Measurements from ENCODE around the gene FA2H.

The FA2H gene

DNA sequence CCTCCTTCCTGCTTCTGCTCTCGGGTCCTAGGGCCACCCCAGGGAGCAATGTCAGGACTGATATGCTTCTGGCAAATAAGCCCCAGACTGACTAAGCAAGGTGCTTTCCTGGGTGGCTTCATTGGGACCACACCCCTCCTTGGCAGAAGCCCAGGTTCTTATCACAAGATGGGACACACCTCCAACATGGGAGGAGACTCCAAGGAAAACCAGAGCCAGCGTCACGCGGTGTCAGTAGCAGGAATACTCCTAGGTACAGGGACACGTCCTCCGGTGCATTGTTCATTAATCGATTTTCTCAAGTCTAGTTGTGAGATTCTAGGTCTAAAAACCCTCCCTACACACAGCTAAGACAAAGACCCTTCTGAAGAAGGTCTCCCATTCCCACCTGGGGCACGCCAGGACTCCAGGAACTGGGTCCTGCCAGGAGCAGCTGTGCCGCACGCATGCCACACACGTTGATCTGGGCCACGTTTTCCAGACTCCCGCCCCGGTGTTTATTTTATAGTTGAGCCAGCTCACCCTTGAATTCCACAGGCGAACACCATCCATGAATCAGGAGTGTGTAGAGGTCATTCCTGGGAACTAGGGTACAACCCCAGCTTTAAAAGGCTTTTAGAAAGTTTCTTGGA is 30.8 kb downstream of the FA2H start:
- DNase-seq, result peak; percentile 39

DNA sequence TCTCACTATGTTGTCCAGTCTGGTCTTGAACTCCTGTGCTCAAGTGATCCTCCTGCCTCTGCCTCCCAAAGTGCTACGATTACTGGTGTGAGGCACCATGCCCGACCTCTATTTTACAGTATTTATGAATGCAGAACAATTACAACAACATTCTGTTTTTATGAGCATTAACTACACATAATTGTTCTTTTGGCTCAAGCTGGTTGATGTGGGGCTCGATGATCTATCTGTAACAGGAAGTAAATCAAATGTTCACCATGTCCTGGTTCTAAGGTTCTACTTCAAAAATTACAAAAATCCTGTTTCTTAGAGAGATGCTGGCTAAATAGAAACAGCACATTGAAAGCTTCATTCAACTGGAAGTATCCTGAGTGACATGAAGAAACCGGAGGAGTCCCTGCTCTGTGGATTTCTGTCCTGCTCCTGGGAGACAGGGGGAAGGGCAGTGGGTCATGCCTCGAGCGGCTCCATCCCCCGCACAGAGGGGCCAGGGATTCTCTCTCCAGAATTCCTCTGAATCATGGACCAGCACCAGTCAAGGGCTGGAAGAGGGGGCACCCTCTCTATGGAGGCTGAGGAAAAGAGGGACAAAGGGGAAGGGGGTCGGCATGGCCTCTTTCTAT is 31.5 kb downstream of the FA2H start:
- DNase-seq, result no peak

DNA sequence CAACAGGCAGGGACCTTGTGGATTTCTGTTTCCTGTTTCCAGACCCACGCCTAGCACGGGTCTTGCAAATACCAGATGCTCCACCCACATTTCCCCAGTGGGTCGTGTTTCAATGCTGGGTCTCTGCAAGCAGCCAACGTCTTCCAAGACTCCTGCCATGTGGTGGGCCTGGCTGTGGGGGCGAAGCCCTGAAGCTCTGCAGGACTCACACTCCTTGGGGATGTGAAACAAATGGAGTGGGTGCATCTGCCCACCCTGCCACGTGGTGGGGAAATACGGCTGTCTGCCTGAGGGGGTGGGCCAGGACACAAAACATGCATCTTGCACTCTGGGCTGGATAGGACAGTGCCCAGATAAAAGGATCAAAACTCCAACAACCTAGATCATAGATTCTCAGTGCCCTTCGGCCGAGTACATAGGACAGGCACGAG is 32.6 kb downstream of the FA2H start:
- DNase-seq, result no peak

DNA sequence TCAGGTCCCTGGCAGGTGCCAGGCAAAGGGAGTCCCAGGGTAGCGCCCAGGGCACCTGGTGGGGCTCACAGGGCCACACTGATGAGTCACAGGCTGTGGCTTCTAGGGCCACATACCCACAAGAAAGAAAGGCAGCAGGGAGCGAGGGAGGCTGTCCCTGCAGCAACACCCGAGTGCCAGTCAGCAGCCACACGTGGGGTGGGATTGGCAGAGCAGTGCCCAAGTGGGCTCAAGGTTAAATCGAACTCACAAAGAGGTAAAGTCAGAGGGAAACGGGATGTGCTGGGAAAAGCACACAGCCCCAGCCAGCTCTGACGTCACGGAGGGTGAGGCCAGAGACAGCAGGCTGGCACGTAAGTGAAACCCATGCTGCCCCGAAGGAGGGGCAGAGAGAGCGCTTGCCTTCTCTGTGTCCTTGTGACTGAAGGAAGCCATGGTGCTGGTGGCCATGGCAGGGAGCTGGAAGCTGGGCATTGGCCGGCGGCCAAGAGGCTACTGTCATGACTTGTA is 33.8 kb downstream of the FA2H start:
- no peak for DNase-seq

DNA sequence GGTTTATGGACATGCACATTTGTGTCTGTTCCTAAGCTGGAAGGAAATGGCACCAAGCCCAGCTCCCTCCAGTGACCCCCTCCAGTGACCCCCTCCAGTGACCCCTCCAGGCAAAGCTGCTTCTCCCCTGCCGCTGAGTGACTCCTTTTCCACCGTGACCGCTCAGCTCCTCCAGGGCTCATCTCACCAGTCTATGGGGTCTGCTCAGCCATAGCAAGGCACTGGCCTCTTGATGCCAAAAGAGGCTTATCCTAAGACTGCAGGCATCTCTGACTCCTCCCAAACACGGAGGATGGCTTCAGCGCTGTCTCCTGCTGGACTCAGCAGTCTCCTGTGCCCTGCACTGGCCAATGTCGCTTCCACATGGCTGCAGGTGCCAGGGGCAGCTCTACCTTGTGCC is 35.3 kb downstream of the FA2H start:
- no peak for DNase-seq

DNA sequence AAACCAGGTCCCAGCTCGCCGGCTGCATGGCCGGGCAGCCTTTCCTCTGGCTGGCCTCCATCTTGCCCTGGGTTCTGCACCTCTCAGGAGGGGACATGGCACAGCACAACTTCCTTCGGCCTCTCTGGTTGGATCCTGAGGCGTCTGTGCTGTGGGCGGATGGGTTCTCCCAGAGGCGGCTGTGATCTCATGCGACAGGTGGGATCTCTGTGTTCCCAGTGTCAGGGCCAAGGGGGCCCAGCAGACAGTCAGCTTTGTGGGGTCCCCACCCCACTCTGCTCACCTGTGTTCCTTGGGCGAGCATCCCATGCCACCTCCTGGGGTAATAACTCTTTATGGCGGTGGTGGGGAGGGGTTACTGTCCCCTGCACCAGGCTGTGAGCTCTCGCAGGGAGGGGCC is 35.8 kb downstream of the FA2H start:
- no peak for DNase-seq

DNA sequence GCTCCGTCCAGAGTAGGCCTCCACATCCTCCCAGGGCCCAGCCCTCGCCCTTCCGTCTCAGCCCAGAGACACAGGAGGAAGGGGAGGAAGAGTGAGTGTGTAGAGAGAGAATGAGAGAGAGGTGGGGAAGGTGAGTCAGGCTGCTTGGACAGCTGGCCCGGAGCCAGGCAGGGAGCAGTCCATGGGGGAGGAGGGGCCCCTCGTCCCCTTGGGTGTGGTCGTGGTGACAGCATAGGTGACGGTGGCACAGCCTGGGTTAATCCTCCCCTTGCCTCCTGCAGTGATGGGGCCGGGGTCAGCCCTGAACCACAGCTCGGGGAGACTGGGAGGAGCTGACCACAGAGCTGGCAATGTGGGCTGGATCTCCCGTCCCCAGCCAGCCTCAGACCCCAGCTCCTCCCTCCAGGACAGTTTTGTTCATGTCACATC is 36.5 kb downstream of the FA2H start:
- DNase-seq, result peak; percentile 27

DNA sequence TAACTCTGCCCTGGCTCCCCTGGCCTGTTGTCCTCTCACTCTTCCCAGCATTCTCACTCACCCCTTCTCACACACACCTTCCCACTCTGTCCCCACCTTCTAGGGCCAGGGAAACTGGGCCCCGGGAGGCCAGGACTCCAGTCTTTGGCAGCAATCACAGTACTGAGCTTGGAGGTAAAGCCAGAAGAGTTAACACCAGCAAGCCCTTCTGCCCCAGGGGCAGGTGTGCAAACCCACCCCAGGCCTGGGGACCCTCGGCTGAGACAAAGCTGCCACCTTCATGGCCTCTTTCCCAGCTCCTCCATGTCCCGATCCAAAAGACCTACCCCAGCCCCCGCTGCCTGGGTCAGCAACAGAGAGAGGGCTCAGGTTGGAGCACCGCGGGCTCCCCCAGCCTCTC is 37.1 kb downstream of the FA2H start:
- DNase-seq, result no peak

DNA sequence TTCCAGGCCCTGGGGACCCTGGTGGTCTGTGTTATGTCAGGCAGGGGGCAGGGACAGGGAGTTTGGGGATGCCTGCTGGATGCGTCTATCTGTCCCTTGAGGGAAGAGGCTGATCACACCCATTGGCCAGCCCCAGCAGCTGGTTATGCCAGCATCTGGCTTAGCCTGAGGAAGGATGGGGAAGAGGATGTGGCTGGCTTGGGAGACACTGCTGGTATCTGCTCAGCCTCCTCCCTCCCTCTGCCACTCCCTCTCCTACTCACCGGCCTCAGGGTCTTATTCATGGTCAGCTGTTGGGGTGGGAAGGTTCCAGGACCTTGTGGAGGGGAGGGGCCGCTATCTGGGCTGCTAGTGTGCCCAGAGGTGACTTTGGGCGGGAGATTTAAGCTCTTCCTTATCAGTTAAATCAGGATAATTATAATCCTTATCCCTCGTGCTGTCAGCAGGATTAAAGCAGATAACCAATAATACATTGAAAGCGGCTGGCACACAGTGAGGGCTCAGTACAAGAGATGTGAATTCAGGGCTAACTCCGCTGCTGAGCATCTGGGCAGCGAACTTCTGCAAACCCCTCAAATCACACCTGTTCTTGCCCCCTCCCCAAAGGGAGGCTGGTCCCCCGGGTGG is 38.0 kb downstream of the FA2H start:
- DNase-seq, result no peak

DNA sequence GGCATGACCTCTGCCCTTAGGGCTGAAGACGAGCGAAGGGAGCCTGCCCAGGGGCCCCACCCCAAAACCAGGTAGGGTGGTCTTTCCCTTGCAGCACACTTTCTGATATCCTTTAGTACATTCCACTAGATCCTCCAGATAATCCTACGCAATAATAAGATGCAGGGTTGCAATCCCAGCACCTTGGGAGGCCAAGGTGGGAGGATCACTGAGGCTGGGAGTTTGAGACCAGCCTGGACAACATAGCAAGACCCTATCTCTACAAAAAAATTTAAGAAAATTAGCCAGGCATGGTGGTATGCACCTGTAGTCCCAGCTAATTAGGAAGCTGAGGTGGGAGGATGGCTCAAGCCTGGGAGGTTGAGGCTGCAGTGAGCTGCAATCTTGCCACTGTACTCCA is 39.1 kb downstream of the FA2H start:
- DNase-seq, result no peak

DNA sequence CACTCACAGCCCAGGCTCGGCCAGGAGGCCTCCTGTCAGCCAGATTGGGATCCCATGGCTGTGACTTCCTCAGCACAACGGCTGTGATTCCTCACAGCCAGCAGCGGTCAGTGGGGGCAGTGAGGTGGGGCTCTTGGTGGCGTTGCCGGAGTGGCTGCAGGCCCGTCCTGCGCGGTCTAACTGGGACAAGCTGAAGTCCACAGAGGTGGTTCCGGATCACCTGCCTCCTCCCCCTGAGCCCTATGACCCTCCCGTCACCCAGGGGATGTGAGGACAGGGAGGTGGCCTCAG is 39.5 kb downstream of the FA2H start:
- DNase-seq, result no peak

DNA sequence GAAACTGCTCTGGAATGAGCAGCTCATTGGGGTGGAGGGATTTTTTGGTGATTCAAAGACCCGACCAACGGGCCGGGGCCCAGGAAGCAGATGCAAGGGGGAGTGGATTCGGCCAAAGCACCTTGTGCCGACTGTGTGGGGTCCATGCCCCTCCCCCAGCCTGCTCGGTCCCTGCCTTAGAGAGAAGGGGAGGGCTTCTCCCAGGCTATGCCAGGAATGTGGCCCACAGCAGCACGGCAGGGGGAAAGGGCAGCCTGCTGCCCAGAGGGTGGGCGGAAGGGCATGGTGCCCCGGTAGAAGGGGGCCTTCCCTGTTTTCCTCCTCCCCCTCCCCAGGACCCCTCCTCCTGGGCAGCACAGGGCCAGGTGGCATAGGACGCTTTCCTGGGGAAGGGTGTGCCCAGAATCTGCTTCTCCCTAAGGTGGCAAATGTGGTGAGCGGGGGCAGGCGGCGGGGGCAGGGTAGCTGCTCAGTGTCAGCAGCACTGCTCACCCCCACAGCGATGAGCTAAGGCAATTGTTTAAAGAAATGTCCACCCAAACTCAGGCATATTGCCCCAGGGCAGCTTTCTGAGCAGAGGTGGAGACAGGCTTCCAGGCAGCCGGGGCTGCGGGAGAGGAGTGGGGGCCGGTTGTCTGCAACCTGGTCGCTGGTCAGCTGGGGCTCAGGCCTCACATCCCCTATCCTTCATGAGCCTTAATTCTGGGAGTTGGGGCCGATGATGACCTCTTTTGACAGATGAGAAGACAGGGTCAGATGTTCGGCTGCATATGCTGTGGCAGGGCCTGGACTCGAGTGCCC is 40.1 kb downstream of the FA2H start:
- DNase-seq, result no peak

DNA sequence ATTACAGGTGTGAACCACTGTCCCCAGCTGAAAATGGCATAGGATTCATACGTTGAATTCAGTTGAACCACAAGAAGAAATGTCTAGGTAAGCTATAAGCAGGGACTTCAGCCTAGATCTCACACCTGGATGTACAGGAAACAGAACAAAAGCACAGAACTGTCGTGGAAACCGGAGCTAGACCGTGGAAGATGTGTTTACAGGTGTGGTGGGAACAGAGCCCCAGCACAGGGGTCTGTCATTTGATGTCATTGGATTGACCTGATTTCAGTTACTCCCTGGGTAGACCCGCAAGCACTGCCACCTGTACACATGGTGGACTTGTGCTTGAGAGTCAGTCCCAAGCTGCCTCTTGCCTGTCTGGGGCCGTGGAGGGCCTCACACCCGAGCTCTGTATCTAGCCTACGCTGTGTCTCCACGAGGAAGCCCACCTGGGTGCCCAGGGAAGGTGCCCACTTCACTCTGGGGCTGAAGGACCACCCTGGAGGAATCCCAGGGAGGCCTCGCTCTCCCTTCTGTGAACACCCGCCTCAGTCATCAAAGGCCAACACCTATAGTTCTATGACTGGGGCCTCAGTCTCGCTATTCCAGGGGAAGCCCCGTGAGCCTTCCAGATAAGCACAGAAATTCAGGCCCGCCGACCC is 41.8 kb downstream of the FA2H start:
- no peak for DNase-seq

DNA sequence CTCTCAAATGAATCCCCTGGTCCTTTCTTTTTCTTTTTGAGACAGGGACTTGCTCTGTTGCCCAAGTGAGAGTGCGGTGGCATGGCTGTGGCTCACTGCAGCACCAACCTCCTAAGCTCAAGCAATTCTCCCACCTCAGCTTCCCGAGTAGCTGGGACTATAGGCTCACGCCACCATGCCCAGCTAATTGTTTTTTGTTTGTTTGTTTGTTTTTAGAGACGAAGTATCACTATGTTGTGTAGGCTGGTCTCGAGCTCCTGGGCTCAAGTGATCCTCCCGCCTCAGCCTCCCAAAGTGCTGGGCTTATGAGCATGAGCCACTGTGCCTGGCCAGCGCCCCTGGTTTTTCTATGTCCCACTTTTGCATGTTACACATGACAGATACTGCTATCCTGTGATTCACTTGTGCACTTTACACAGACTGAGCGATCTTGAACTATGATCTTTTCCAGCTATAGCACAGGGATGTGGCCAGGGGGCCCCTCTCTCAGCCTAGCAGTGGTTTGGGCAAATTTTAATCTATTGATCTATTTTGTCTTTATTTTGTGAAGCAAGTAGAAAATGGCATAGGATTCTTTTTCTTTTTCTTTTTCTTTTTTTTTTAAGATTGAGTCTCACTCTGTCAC is 42.7 kb downstream of the FA2H start:
- no peak for DNase-seq

DNA sequence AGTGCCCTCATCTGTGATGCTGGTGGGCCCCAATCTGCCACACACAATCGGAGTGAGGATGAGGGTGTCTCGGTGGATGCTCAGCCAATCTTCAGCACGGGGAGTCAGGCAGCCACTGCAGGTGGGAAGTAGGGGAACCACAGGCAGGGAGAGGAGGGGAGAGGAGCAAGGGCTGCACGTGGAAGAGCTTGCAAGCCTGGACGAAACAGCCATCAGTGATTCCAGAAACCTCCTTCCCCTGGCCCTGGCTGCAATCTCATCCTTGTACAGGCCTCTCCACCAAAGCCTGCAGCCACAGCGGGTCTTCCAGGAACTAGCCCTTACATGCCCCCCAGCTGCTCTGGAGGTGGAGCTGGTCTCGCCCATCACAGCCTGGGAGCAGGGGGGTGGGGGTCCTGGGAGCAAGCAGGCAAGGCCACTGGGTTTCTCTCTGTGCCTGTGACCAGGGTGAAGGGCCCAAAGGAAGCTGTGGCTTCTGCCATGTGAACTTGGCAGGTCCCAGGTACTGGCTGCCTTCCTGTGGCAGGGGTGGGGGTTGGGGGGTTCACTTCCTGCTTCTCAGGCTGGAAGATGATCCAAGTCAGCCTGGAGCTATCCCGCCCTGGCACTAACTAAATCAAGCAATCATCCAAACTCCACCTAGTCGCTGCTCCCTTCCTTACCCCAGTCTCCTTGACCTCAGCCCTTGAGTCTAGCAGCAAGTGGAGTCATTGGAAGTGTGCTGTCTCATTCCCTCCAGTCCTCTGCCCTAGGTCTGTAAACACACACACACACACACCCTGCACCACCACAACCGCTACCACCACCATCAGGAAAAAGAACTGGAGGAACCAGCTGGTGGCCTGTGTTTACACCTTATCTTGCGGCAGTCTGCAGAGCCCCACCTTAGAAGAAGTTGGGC is 44.6 kb downstream of the FA2H start:
- no peak for DNase-seq

DNA sequence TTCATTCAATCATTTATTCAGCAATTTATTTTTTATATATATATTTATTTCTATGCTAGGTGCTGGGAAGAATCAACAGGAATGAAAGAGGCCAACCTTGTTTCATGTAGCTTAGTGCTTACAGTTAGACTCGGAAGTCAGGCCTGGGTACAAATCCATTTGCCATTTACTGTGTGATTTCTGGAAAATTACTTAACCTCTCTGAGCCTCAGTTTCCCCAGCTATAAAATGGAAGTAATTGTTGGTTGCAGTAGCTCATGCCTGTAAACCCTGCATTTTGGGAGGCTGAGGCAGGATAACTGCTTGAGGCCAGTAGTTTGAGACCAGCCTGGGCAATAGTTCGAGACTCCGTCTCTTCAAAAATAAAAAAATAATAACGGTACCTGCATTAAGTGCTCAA is 46.7 kb downstream of the FA2H start:
- DNase-seq, result no peak

DNA sequence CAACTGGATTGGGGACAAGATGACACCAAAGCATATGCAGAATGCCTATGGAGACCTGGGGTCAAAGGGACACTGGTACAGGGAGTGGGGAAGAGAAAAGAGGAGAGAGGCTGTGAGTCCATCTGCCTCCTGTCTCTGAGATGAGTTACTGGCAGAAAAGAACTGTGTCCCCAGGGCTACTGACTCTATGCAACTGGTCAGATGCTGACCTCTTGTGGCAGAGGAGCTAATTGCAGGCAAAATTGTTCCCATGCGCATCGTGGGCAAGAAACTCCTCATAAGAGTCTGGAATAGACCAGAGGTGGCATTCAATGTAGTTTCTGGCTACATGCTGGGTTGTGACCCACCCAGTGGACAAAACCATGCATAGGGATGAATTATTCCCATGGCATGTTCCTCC is 47.9 kb downstream of the FA2H start:
- no peak for DNase-seq

DNA sequence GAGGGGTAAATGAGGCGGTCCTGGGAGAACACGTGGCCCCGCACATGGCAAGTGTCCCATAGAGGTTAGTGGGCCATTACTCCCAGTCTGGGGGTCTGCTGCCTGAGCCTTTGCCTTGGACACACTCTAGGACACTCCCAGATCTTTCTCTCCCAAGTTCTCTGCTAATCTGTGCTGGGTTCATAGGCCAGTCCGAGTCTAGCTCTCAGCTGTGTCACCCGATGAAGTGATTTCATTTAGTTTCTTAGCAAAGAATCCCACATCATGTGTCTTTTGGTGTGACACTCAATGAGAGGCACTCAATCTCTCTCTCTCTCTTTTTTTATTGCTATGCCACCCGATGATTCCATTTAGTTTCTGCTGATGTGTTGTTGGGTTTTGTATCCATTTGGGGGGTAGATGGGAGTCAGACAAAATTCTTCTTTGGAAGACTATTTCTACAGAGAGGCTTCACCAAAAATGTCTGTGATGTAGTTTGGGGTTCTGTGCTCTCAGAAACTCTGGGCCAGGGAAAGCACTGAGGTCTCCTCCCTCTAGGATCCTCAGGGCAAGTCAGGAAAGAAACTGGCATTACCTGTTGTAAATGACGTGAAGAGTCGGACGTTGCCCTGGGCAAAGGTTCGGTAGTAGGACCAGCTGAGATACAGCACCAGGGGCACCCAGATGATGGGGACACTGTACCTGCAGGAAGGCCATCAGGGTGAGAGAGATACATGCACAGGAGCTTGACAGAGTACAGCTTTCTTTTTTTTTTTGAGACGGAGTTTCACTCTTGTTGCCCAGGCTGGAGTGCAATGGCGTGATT is 48.8 kb downstream of the FA2H start:
- no peak for DNase-seq

DNA sequence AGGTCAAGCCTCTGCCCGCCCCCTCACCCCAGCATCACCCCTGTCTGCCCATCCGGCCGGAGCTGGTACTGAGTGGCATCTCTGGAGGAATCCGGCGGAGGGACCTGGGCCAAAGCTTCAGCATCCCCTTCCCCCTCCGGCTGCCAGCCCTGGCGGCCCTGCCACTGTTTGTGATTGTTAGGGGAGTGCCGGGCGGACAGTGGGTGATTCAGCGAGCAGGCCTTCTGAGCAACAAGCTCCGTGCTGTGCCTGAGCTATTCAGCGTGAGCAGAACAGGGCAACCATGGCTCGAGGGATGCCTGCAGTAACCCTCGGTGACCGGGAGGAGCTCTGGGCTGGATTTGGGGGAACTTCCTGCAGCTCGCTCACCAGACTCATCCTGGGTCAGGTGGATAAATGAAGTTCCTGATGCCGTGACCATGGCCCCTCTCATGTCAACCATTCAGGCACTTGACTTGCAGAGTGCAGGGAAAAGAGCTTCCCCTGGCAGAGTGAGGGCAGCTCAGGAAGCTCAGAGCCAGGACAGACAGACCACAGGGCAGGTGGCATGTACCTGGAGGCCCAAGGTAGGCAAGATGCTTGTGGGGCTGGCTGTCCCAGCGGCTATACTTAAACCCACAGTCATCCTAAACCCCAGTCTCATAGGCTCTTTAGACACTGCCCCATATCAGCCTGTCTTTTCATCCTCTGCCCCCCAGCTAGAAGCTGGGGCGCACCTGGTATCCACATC is 49.6 kb downstream of the FA2H start:
- DNase-seq, result peak; percentile 70

DNA sequence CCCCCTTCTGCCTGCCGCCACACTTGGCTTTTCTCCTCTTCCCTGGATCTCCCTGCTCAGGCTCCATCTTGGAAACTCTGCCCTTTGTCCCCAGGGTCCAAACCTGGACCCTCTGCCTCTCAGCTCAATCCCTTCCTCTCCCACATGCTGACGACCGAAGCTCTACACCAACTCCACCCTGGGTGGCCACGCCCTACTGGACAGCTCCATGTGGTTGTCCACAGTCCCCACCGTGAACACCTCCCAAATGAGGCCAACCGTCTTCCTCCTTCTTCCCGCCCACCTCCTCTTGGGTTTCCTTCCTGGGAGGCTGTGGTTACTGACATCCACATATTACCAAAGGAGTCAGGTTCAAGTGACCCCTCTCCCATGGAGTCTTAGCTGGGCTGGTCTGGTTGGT is 51.4 kb downstream of the FA2H start:
- DNase-seq, result no peak

All from fibroblast of skin of back (primary cell).